H9 (cell line): ENCODE measurements around the gene TRPM5. TPM values are rescaled to one million over a fixed set of nuclear protein-coding genes. Genes with fewer than 3 reads are reported as not detected.

ENCODE experiments used
- DNase-seq: peaks from one replicate; pipeline ENCODE4 v3.0.0-alpha.2; 2017
- H2AFZ ChIP-seq: one replicate; pipeline ENCODE4 v1.6.1; 2013; ENCODE audit warnings: mild to moderate bottlenecking, low read length, control low read depth, moderate library complexity
- H2AK5ac ChIP-seq: 2 replicates; pipeline ENCODE4 v1.6.1; 2013; ENCODE audit warnings: low read length, control low read depth, mixed read lengths; ENCODE audit not compliant: insufficient read length
- H2BK120ac ChIP-seq: one replicate; pipeline ENCODE4 v1.6.1; 2013; ENCODE audit warnings: low read depth, mild to moderate bottlenecking, low read length, control low read depth, inconsistent platforms; ENCODE audit not compliant: poor library complexity, severe bottlenecking
- H2BK12ac ChIP-seq: 2 replicates; pipeline ENCODE4 v1.6.1; 2013; ENCODE audit warnings: low read length, control low read depth, mixed read lengths, low read depth; ENCODE audit not compliant: insufficient read length
- H2BK15ac ChIP-seq: 2 replicates; pipeline ENCODE4 v1.6.1; 2013; ENCODE audit warnings: low read depth, low read length, control low read depth
- H2BK20ac ChIP-seq: one replicate; pipeline ENCODE4 v1.6.1; 2013; ENCODE audit warnings: low read depth, mild to moderate bottlenecking, low read length, control low read depth, inconsistent platforms; ENCODE audit not compliant: poor library complexity, severe bottlenecking
- H2BK5ac ChIP-seq: 2 replicates; pipeline ENCODE4 v1.6.1; 2013; ENCODE audit warnings: low read length, control low read depth, mixed read lengths; ENCODE audit not compliant: insufficient read length
- H3K14ac ChIP-seq: 2 replicates; pipeline ENCODE4 v1.6.1; 2013; ENCODE audit warnings: low read length, control low read depth; ENCODE audit not compliant: insufficient read depth
- H3K18ac ChIP-seq: 2 replicates; pipeline ENCODE4 v1.6.1; 2013; ENCODE audit warnings: low read depth, mild to moderate bottlenecking, mixed read lengths, low read length, control low read depth; ENCODE audit not compliant: insufficient read length
- H3K23ac ChIP-seq: 2 replicates; pipeline ENCODE4 v1.6.1; 2013; ENCODE audit warnings: low read length, control low read depth, mixed read lengths, low read depth; ENCODE audit not compliant: insufficient read length
- H3K23me2 ChIP-seq: 2 replicates; pipeline ENCODE4 v1.6.1; 2013; ENCODE audit warnings: low read depth, mild to moderate bottlenecking, mixed read lengths, low read length, control low read depth; ENCODE audit not compliant: insufficient read length, poor library complexity, severe bottlenecking
- H3K27ac ChIP-seq: 2 replicates; pipeline ENCODE4 v1.5.1; 2013; ENCODE audit warnings: low read length, control low read depth, mixed read lengths, low read depth; ENCODE audit not compliant: insufficient read length
- H3K27me3 ChIP-seq: 2 replicates; pipeline ENCODE4 v1.6.1; 2013; ENCODE audit warnings: low read length, control low read depth, inconsistent platforms; ENCODE audit not compliant: insufficient read depth
- H3K4ac ChIP-seq: 2 replicates; pipeline ENCODE4 v1.6.1; 2013; ENCODE audit warnings: low read depth, mild to moderate bottlenecking, control low read depth, inconsistent platforms, low read length, moderate library complexity
- H3K4me1 ChIP-seq: 2 replicates; pipeline ENCODE4 v1.6.1; 2013; ENCODE audit warnings: low read length, control low read depth, inconsistent platforms; ENCODE audit not compliant: insufficient read depth
- H3K4me2 ChIP-seq: 2 replicates; pipeline ENCODE4 v1.6.1; 2013; ENCODE audit warnings: low read length, control low read depth, mixed read lengths; ENCODE audit not compliant: insufficient read length, insufficient read depth
- H3K56ac ChIP-seq: 2 replicates; pipeline ENCODE4 v1.6.1; 2013; ENCODE audit warnings: low read depth, mild to moderate bottlenecking, mixed read lengths, low read length, control low read depth; ENCODE audit not compliant: insufficient read length
- H3K79me1 ChIP-seq: 2 replicates; pipeline ENCODE4 v1.6.1; 2013; ENCODE audit warnings: low read depth, mild to moderate bottlenecking, moderate library complexity, low read length, control low read depth, inconsistent platforms; ENCODE audit not compliant: insufficient read depth, poor library complexity, severe bottlenecking
- H3K79me2 ChIP-seq: 2 replicates; pipeline ENCODE4 v1.6.1; 2013; ENCODE audit warnings: low read length, control low read depth, inconsistent platforms; ENCODE audit not compliant: insufficient read depth
- H3K9ac ChIP-seq: 2 replicates; pipeline ENCODE4 v1.6.1; 2013; ENCODE audit warnings: low read length, control low read depth, mixed read lengths; ENCODE audit not compliant: insufficient read length; ENCODE audit errors: extremely low read depth
- H3K9me3 ChIP-seq: one replicate; pipeline ENCODE4 v1.6.1; 2013; ENCODE audit warnings: low read depth, low read length, inconsistent platforms; ENCODE audit not compliant: control insufficient read depth
- H3T11ph ChIP-seq: one replicate; pipeline ENCODE4 v1.6.1; 2013; ENCODE audit warnings: mild to moderate bottlenecking, low read length, control low read depth, inconsistent platforms
- H4K20me1 ChIP-seq: one replicate; pipeline ENCODE4 v1.6.1; 2013; ENCODE audit not compliant: control insufficient read depth, insufficient read length, insufficient read depth
- H4K5ac ChIP-seq: 2 replicates; pipeline ENCODE4 v1.6.1; 2013; ENCODE audit warnings: low read depth, mild to moderate bottlenecking, mixed read lengths, low read length, control low read depth; ENCODE audit not compliant: insufficient read length
- H4K8ac ChIP-seq: replicated peaks from 2 replicates; pipeline ENCODE4 v1.6.1; 2013; ENCODE audit warnings: low read length, control low read depth, mixed read lengths, low read depth; ENCODE audit not compliant: insufficient read length
- H4K91ac ChIP-seq: 2 replicates; pipeline ENCODE4 v1.6.1; 2013; ENCODE audit warnings: low read depth, mild to moderate bottlenecking, moderate library complexity, mixed read lengths, low read length, control low read depth; ENCODE audit not compliant: insufficient read length
- H3K27ac Mint-ChIP-seq, 3 experiments: 2 replicates in 2 of 3; 3 replicates in 1 of 3; pipeline ENCODE4 v1.8.0; 2020 to 2021; ENCODE audit warnings: mixed read lengths in 3 of 3, mild to moderate bottlenecking in 1 of 3, moderate library complexity in 1 of 3
- H3K27me3 Mint-ChIP-seq: 2 replicates; pipeline ENCODE4 v1.8.0; 2021; ENCODE audit warnings: low read depth, mild to moderate bottlenecking, moderate library complexity, mixed read lengths
- H3K36me3 Mint-ChIP-seq, 3 experiments: 2 replicates in 2 of 3; 3 replicates in 1 of 3; pipeline ENCODE4 v1.8.0; 2020 to 2021; ENCODE audit warnings: low read depth in 3 of 3, mixed read lengths in 3 of 3; ENCODE audit not compliant: insufficient read depth in 1 of 3
- H3K4me1 Mint-ChIP-seq, 2 experiments: 2 replicates each; pipeline ENCODE4 v1.8.0; 2020; ENCODE audit warnings: mixed read lengths in 2 of 2
- H3K4me3 Mint-ChIP-seq, 2 experiments: 2 replicates in 1 of 2; 3 replicates in 1 of 2; pipeline ENCODE4 v1.8.0; 2020 to 2021; ENCODE audit warnings: mild to moderate bottlenecking in 2 of 2, mixed read lengths in 2 of 2, moderate library complexity in 1 of 2
- H3K9me3 Mint-ChIP-seq, 2 experiments: 2 replicates in 1 of 2; 3 replicates in 1 of 2; pipeline ENCODE4 v1.8.0; 2020; ENCODE audit warnings: mild to moderate bottlenecking in 2 of 2, mixed read lengths in 2 of 2, moderate library complexity in 1 of 2
- CTCF ChIP-seq: fragments of 200-600 bp; sonication (generic); conservative IDR thresholded peaks from 3 replicates; pipeline ENCODE4 v1.8.0; 2021; ENCODE audit warnings: antibody characterized with exemption, mild to moderate bottlenecking
- WGBS: extraction: QIAGEN DNeasy Blood & Tissue Kit; methylation state at CpG from one replicate; pipeline ENCODE4 v1.1.7; 2013; ENCODE audit warnings: missing lambda C conversion rate, low lambda C conversion rate, mixed read lengths; ENCODE audit not compliant: insufficient read length; ENCODE audit errors: extremely low coverage; 5-methylcytosine and 5-hydroxymethylcytosine counted together
- total RNA-seq: library from RNA; stranded (reverse); gene quantifications from 2 replicates; pipeline ENCODE4 v1.2.1, GENCODE V29; 2021

Gene TRPM5
- total RNA-seq, 1 experiment from 2014 or later = 0.09 TPM

DNA sequence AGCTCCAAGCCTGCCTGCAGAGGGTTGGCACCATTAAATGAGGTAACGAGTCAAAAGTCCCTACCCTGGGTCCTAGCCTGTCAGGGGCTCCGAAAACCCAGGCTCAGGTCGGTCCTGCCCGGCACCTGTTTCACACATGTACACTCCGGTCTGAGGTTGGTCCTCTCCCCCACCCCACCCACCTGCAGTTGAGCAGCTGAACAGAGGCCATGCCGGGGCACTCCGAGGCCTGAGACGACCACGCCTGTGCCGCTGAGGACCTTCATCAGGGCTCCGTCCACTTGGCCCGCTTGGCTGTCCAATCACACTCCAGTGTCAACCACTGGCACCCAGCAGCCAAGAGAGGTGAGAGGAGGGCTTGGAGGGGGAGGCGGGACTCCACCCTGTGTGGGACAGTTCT lies 42.2 kb downstream of the TRPM5 start:
- peaks cover 3 to 8% of the 10 kb centered on the region in 2 experiments for H3K4me1 Mint-ChIP-seq
- no peak overlapping the region for H2BK12ac ChIP-seq
- no peak for DNase-seq
- H3K4me1 ChIP-seq = no peaks in the 10 kb centered on the region
- H3K18ac ChIP-seq = no peak overlapping the region
- H3K27me3 ChIP-seq = no peaks in the 10 kb centered on the region
- no peaks in the 10 kb centered on the region for H3K9me3 Mint-ChIP-seq
- no peak overlapping the region for H3T11ph ChIP-seq
- no peak for TF ChIP-seq CTCF
- peaks cover 13% of the 10 kb centered on the region for H3K23me2 ChIP-seq
- no peak overlapping the region for H2AFZ ChIP-seq
- H2BK120ac ChIP-seq = no peak overlapping the region
- H3K56ac ChIP-seq = no peak overlapping the region
- no peak overlapping the region for H2BK20ac ChIP-seq
- WGBS = no CpG with 5 or more reads among the region's 13 CpGs
- H3K36me3 Mint-ChIP-seq = peaks cover 1 to 30% (median 19%) of the 10 kb centered on the region in 3 experiments; a peak in 5 of 7 replicates
- no peak overlapping the region for H2BK5ac ChIP-seq
- H3K27ac Mint-ChIP-seq = no peak overlapping the region
- H3K4me3 Mint-ChIP-seq = peak overlapping the region; percentile 81 to 88
- no peak overlapping the region for H3K14ac ChIP-seq
- H3K79me1 ChIP-seq = no peaks in the 10 kb centered on the region
- H3K4ac ChIP-seq = no peak overlapping the region
- no peak overlapping the region for H4K5ac ChIP-seq
- no peak overlapping the region for H3K4me2 ChIP-seq
- no peak overlapping the region for H3K23ac ChIP-seq
- no peak overlapping the region for H3K9ac ChIP-seq
- no peaks in the 10 kb centered on the region for H4K20me1 ChIP-seq
- no peaks in the 10 kb centered on the region for H3K9me3 ChIP-seq
- peaks cover 2% of the 10 kb centered on the region; the same call in 1 of the 2 replicates for H3K27me3 Mint-ChIP-seq
- no peak overlapping the region for H2AK5ac ChIP-seq
- no peak overlapping the region for H4K8ac ChIP-seq
- H3K27ac ChIP-seq = no peak overlapping the region
- H3K79me2 ChIP-seq = no peaks in the 10 kb centered on the region
- no peak overlapping the region for H2BK15ac ChIP-seq
- H4K91ac ChIP-seq = no peak overlapping the region
